Subcutaneous abdominal adipose tissue (tissue), 5 donors: Measurements from ENCODE around the gene CDC25C.
A peak's percentile ranks its signal among the peaks of the same experiment; 100 is the strongest.

Source experiments
- H3K27ac ChIP-seq: one replicate; pipeline ENCODE4 v1.7.0; 2013; ENCODE audit warnings: low read depth, mild to moderate bottlenecking, inconsistent platforms, low read length, moderate library complexity
- H3K27me3 ChIP-seq, 5 donors: one replicate each; pipeline ENCODE4 v1.7.0; 2013; ENCODE audit warnings: low read length in 5 of 5, inconsistent platforms in 1 of 5; ENCODE audit not compliant: control insufficient read depth in 5 of 5, insufficient read depth in 4 of 5
- H3K36me3 ChIP-seq, 5 donors: one replicate each; pipeline ENCODE4 v1.7.0; 2013; ENCODE audit warnings: low read length in 5 of 5; ENCODE audit not compliant: control insufficient read depth in 5 of 5, insufficient read depth in 5 of 5
- H3K4me1 ChIP-seq, 5 donors: one replicate each; pipeline ENCODE4 v1.7.0; 2013; ENCODE audit warnings: low read length in 5 of 5, mild to moderate bottlenecking in 3 of 5, moderate library complexity in 1 of 5; ENCODE audit not compliant: control insufficient read depth in 5 of 5, insufficient read depth in 5 of 5
- H3K4me3 ChIP-seq, 5 donors: one replicate each; pipeline ENCODE4 v1.7.0; 2013; ENCODE audit warnings: low read length in 5 of 5, low read depth in 1 of 5
- H3K9ac ChIP-seq, 5 donors: one replicate each; pipeline ENCODE4 v1.7.0; 2013; ENCODE audit warnings: low read length in 5 of 5, mild to moderate bottlenecking in 4 of 5, moderate library complexity in 3 of 5
- H3K9me3 ChIP-seq, 5 donors: one replicate each; pipeline ENCODE4 v1.7.0; 2013; ENCODE audit warnings: low read length in 5 of 5; ENCODE audit not compliant: control insufficient read depth in 5 of 5
- donor health status: healthy.
- donor health status: healthy.
- donor health status: healthy.
- donor health status: healthy.
- donor health status: healthy.

The CDC25C gene

GRCh38 chr5:138350563-138350890 is 18.9 kb upstream of the CDC25C start:
- peaks cover 0 to 9% (median 6%) of the 10 kb centered on the region in 5 donors for H3K9me3 ChIP-seq
- peaks cover 3 to 24% (median 19%) of the 10 kb centered on the region in 5 donors for H3K4me1 ChIP-seq
- no peak overlapping the region for H3K27ac ChIP-seq

GRCh38 chr5:138349852-138350562 is 18.4 kb upstream of the CDC25C start:
- Histone ChIP-seq H3K36me3 (peaks cover 5 to 42% (median 39%) of the 10 kb centered on the region in 5 donors), H3K27ac (no peak overlapping the region), H3K4me1 (peaks cover 3 to 18% (median 15%) of the 10 kb centered on the region in 5 donors), H3K9ac (no peak overlapping the region), H3K9me3 (peaks cover 0 to 9% (median 6%) of the 10 kb centered on the region in 5 donors), H3K27me3 (no peaks in the 10 kb centered on the region), H3K4me3 (no peak overlapping the region)

More at GRCh38 chr5:138350563-138350890, 18.9 kb upstream of the CDC25C start:
- Histone ChIP-seq H3K27me3 (no peaks in the 10 kb centered on the region), H3K9ac (no peak overlapping the region), H3K4me3 (no peak overlapping the region), H3K36me3 (peaks cover 5 to 36% (median 34%) of the 10 kb centered on the region in 5 donors)

GRCh38 chr5:138346889-138347288 is 15.3 kb upstream of the CDC25C start:
- peaks cover 0 to 6% (median 1%) of the 10 kb centered on the region in 5 donors for H3K9me3 ChIP-seq
- H3K27ac ChIP-seq = no peak overlapping the region
- H3K9ac ChIP-seq = no peak overlapping the region
- H3K36me3 ChIP-seq = peaks cover 10 to 65% (median 57%) of the 10 kb centered on the region in 5 donors
- no peaks in the 10 kb centered on the region for H3K4me1 ChIP-seq
- no peak overlapping the region for H3K4me3 ChIP-seq
- H3K27me3 ChIP-seq = no peaks in the 10 kb centered on the region

- peaks cover 15 to 74% (median 68%) of the 10 kb centered on the region in 5 donors for H3K36me3 ChIP-seq
- no peak overlapping the region for H3K27ac ChIP-seq
- no peaks in the 10 kb centered on the region for H3K9me3 ChIP-seq
- no peak overlapping the region for H3K9ac ChIP-seq
- H3K4me3 ChIP-seq = no peak overlapping the region
- H3K4me1 ChIP-seq = peaks cover 0 to 13% (median 6%) of the 10 kb centered on the region in 5 donors
- no peaks in the 10 kb centered on the region for H3K27me3 ChIP-seq
These were observed 13.5 kb upstream of the CDC25C start for GRCh38 chr5:138344887-138345622.

GRCh38 chr5:138340008-138340407 is 8.4 kb upstream of the CDC25C start:
- H3K4me3 ChIP-seq = no peak overlapping the region
- peaks cover 10 to 34% (median 27%) of the 10 kb centered on the region in 5 donors for H3K36me3 ChIP-seq
- no peaks in the 10 kb centered on the region for H3K9me3 ChIP-seq
- H3K4me1 ChIP-seq = peaks cover 3 to 29% (median 26%) of the 10 kb centered on the region in 5 donors
- H3K27me3 ChIP-seq = no peaks in the 10 kb centered on the region
- no peak overlapping the region for H3K9ac ChIP-seq
- no peak overlapping the region for H3K27ac ChIP-seq

- peaks cover 10 to 29% (median 22%) of the 10 kb centered on the region in 5 donors for H3K36me3 ChIP-seq
- no peaks in the 10 kb centered on the region for H3K27me3 ChIP-seq
- no peaks in the 10 kb centered on the region for H3K9me3 ChIP-seq
- H3K27ac ChIP-seq = peak overlapping the region; percentile 92
- peaks cover 3 to 29% (median 26%) of the 10 kb centered on the region in 5 donors for H3K4me1 ChIP-seq
- peak overlapping the region; percentile 73 to 99 (median 81) for H3K4me3 ChIP-seq
- peak overlapping the region in 4 of 5 donors; percentile 50 to 96 (median 88) for H3K9ac ChIP-seq
These were observed 7.9 kb upstream of the CDC25C start for GRCh38 chr5:138339464-138339863.

- Histone ChIP-seq H3K27me3 (no peaks in the 10 kb centered on the region), H3K4me3 (peak overlapping the region; percentile 73 to 99 (median 81)), H3K4me1 (peaks cover 3 to 29% (median 26%) of the 10 kb centered on the region in 5 donors), H3K36me3 (peaks cover 10 to 25% (median 18%) of the 10 kb centered on the region in 5 donors), H3K27ac (peak overlapping the region; percentile 92), H3K9ac (peak overlapping the region; percentile 82 to 98 (median 95)), H3K9me3 (no peaks in the 10 kb centered on the region)
These were observed 7.5 kb upstream of the CDC25C start for GRCh38 chr5:138339091-138339456.

- Histone ChIP-seq H3K9ac (peak overlapping the region; percentile 82 to 98 (median 95)), H3K36me3 (peaks cover 6 to 19% (median 13%) of the 10 kb centered on the region in 5 donors), H3K9me3 (no peaks in the 10 kb centered on the region), H3K4me1 (peaks cover 3 to 29% (median 26%) of the 10 kb centered on the region in 5 donors), H3K27me3 (no peaks in the 10 kb centered on the region), H3K4me3 (peak overlapping the region; percentile 73 to 99 (median 81)), H3K27ac (peak overlapping the region; percentile 92)
These were observed 6.9 kb upstream of the CDC25C start for GRCh38 chr5:138338411-138339090.

GRCh38 chr5:138337685-138338410 is 6.2 kb upstream of the CDC25C start, which contains the start of gene FAM53C:
TSS of gene FAM53C (plus strand) at chr5:138338266. CDS start at chr5:138341336, 3,070 bp downstream.
- H3K27ac ChIP-seq = peak within 1 kb of the TSS; percentile 92
- H3K4me1 ChIP-seq = peaks cover 3 to 29% (median 26%) of the 10 kb centered on the region in 5 donors

More at GRCh38 chr5:138337685-138338410, 6.2 kb upstream of the CDC25C start, which contains the start of gene FAM53C:
- no peaks in the 10 kb centered on the region for H3K9me3 ChIP-seq
- peak within 1 kb of the TSS; percentile 73 to 99 (median 81) for H3K4me3 ChIP-seq
- H3K27me3 ChIP-seq = no peaks in the 10 kb centered on the region
- peaks cover 5 to 15% (median 11%) of the 10 kb centered on the region in 5 donors for H3K36me3 ChIP-seq
- peak within 1 kb of the TSS; percentile 82 to 98 (median 95) for H3K9ac ChIP-seq
